Peyer's patch (tissue), 4 donors: ENCODE data around the gene PTN.

Experiments
- CTCF ChIP-seq, 6 experiments: fragments of 450-650 bp in 4 of 6; fragments of 200-600 bp in 2 of 6; sonication (generic) in 1 of 6; IDR thresholded peaks; one replicate each; pipeline ENCODE4 v1.5.1; 2017 to 2019; ENCODE audit warnings: antibody characterized with exemption in 6 of 6, mild to moderate bottlenecking in 3 of 6, moderate library complexity in 1 of 6
- POLR2A ChIP-seq, 2 donors: fragments of 450-650 bp; IDR thresholded peaks; one replicate each; pipeline ENCODE4 v1.5.1; 2017; ENCODE audit warnings: antibody characterized with exemption in 2 of 2, mild to moderate bottlenecking in 2 of 2, moderate library complexity in 2 of 2

DNA sequence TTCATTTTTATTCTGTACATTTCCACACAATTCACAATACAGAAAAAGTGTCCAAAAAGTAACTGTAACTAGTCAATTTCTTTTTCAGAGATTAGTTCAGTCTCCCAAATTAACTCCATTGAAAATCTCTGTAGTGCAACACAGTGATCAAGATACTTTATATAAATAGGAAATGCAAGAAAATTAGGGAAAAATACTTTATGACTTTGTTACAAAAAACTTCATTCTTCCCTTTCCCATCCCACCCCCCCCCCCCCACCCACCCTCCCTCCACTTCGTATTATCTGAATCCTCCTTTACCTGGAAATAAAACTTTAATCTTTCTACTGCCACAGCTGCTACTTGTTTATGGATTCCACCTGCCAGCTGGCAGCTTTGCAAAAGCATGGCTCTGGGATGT is 37.5 kb upstream of the PTN start:
- TF ChIP-seq POLR2A (IDR thresholded peaks at IDR 0.05) (no peak), CTCF (IDR thresholded peaks at IDR 0.05) (no peak)
